ENCODE measurements around the gene SPAG6.

SPAG6 gene

DNA sequence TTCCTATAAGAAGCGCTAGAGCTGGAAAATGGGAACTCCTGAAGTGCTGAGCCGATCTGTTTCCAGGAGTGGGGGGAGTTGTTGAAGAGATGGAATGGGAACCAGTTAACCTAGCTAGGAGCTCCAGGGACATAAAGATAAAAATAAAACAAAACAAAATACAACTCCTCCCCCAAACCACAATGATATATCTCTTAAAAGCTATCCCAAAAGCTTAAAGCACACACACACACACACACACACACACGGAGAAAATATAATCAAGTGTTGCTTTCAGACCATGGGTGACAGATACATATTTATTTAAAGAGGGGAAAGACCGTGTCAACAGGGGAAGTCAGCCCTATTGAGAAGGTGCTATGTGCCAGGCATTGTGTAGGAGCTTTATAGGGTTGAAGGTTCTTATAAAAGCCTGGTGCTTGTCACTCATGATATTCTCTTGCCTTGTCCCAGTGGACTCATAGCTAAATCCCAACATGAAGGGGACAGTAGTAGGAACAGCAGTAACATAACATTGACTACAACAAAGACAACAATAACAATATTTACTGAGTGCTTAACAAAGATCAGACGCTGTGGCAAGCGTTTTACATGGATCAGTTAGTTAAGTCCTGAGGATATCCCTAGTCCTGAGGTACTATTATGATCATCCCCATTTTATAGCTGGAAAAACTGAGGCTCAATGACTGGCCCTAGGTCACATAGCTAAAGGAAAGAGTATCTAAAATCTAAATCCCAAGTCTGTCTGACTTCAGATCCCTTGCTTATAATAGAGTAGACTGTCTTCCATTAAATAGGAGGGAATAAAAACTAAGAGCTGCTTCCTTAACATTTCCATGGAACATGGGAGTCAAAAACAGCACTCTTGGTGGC lies 115.5 kb downstream of the SPAG6 start:
- DNase-seq (ENCODE audit: low spot score) = no peak

DNA sequence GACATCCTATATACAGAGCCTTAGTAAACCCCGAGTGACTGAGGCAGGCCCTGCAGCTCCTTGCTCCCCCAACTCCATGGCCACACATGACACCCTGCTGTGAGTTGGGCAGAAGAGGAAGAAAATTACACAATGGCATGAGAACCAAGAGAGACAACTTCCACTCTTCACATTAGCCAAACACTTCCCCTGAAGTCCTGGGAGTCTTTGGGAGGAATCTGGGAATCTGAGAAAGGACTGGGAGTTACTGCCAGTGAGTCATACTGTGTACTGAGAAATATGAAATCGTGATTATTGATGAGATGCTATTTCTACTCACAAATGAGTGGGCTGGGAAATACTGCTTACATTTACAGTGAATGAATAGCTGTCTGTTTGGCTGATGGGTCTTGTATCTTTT lies 116.6 kb downstream of the SPAG6 start:
- no peak for DNase-seq (ENCODE audit: low spot score)

- DNase-seq (ENCODE audit: low spot score) = no peak
Observed at GRCh38 chr10:22463255-22463654, 118.0 kb downstream of the SPAG6 start.

GRCh38 chr10:22464966-22465629 lies 119.8 kb downstream of the SPAG6 start:
- DNase-seq (ENCODE audit: low spot score) = no peak

DNA sequence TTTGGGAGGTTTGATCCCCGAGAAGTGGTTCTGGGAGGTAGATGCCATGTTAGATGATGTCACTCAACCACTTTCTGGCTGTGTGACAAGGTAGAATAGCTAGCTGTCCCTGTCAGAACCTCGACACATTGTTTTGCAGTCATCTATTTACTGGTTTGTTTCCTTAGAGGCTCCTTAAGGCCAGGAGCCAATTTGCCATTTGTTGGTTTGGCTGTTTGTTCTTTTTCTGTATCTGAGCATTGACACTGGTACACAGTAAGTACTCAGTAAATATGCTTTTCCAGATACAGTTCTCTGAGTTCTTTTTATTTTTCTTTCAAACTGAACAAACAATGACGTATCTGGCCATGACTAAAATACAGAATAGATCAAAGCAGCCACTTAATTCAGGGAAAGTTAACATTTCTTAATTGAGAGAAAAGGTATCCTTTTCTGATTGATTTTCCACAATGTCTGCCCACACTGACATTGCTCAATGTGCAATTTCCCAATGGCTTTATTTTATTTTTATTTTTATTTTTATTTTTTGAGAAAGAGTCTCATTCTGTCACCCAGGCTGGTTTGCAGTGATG lies 121.6 kb downstream of the SPAG6 start:
- no peak for DNase-seq (ENCODE audit: low spot score)
